AG09319 (cell line): Measurements from ENCODE around the gene LSM4.
A peak's percentile ranks its signal among the peaks of the same experiment; 100 is the strongest.
"Not testable (repeated sequence)": the region's sequence is repeated elsewhere in the genome, so short reads cannot be mapped to it uniquely, and the experiment has no call there.

Source experiments
- DNase-seq: peaks from one replicate; pipeline ENCODE4 v3.0.0-alpha.2; 2010; ENCODE audit warnings: low read depth; ENCODE audit errors: extremely low read depth
- TF ChIP-seq, protein P1 (sequence below): IDR thresholded peaks from 2 replicates; pipeline ENCODE4 v1.5.1; 2011; ENCODE audit warnings: low read depth, mild to moderate bottlenecking, inconsistent platforms, low read length, moderate library complexity

LSM4 gene

DNA sequence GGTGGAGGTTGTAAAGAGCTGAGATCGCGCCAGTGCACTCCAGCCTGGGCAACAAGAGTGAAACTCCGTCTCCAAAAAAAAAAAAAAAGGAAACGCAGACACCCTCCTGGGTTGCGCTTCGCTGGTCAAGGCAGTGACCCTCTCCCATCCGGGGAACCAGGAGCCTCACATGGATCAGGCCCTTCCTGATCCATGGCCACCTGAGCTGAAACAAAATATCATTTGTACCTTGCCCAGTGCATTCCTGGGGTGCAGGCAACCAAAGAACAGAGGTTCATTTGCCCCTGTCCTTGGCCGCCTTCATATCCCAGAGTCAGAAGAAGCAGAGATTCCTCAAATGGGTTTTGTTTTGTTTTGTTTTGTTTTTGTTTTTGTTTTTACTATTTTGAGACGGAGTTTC, 8.0 kb upstream of the LSM4 start:
- TF ChIP-seq, protein P1, sequence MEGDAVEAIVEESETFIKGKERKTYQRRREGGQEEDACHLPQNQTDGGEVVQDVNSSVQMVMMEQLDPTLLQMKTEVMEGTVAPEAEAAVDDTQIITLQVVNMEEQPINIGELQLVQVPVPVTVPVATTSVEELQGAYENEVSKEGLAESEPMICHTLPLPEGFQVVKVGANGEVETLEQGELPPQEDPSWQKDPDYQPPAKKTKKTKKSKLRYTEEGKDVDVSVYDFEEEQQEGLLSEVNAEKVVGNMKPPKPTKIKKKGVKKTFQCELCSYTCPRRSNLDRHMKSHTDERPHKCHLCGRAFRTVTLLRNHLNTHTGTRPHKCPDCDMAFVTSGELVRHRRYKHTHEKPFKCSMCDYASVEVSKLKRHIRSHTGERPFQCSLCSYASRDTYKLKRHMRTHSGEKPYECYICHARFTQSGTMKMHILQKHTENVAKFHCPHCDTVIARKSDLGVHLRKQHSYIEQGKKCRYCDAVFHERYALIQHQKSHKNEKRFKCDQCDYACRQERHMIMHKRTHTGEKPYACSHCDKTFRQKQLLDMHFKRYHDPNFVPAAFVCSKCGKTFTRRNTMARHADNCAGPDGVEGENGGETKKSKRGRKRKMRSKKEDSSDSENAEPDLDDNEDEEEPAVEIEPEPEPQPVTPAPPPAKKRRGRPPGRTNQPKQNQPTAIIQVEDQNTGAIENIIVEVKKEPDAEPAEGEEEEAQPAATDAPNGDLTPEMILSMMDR: no peak
- no peak for DNase-seq

DNA sequence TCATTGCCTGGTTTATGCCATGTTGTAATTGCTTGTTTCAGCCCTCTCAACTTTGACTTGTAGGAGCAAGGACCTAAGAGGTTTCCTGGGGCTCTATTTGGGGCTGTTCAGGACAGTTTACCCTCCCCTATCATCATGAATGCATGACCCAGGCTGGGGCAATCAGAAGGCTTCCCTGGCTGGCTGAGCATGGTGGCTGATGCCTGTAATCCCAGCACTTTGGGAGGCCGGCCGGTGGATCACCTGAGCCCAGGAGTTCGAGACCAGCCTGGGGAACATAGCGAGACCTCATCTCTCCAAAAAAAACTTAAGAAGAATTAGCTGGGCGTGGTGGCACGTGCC, 6.1 kb upstream of the LSM4 start:
- DNase-seq: no peak
- TF ChIP-seq, protein P1: no peak

DNA sequence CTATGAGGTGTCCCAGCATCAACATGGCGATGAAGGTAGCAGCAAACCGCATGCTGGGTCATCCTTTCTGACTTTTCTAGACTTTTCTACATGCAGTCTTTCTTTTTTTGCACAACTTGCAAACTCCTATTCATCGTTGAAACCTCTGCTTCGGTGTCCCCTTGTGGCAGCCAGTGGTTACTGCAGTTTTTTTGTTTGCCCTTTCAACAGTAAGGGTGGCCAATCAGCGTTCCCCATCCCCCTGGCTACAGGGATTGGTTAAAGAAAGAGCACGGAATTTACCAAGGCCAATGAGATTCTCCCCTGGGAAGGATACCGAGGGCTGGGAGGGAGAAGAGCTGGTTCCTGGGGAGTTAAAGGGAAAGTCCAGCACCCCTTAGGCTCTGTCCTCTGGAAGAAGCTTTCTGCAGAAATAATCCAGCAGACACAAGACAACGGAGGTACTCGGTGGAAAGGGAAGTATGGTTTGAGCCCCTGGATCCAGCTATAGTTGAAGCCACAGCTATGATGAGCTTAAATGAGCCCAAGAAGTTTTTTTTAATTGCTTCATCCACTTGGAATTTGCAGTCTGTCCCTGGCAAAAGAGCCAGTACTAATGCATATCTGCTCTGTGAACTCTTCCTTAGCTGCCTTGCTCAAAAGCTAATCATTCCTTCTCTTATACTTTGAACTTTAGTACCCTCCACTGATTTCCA, 5.6 kb upstream of the LSM4 start:
- TF ChIP-seq, protein P1: peak; percentile 98
- DNase-seq: peak; percentile 94

DNA sequence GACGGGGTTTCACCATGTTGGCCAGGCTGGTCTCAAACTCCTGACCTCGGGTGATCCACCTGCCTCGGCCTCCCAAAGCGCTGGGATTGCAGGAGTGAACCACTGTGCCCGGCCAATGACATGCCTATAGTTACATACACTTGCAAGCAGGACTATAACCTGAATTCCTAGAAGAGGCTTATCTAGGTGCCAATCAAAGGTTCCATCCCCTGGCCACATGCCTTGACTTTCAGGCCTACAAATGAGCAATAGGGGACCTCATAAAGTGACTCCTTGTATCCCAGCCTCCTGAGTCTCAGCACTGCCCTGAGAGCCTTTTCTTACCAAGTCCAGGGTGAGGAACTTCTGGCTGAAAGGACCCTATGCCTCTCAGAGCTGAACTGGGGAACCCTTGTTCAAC, 3.9 kb upstream of the LSM4 start:
- no peak for DNase-seq
- TF ChIP-seq, protein P1: no peak

DNA sequence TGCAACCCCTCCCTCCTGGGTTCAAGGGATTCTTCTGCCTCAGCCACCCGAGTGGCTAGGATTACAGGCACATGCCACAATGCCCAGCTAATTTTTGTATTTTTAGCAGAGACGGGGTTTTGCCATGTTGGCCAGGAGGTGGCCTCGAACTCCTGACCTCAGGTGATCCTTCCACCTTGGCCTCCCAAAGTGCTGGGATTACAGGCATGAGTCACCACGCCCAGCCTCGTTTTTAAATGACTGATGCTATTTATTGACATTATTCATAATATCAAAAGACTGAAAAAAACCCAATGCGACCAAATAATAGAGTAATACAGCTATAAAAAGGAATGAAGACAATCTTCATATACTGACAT, 1.5 kb upstream of the LSM4 start:
- DNase-seq: not testable (repeated sequence)

DNA sequence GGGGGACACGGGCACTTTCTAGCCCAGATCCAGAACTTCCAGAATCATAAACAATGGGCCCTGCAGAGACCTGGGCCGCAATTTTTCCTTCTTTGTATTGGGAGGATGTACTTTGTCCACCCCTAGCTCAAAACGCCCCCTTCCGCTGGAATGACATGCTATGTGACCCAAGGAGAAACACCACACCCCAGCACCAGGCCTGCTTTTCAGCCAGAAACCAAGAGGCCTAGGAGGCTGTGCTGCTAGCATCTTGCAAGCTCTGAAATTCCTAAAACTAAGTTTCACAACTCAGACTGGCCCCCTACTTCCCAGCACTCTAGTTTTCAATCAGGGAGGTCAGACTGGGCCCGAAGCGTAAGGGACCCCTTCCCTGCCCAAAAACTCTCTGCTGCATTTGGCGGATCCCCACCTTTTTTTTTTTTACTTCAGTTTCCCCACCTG, 538 bp downstream of the LSM4 start:
- DNase-seq: no peak
- TF ChIP-seq, protein P1: peak; percentile 21

DNA sequence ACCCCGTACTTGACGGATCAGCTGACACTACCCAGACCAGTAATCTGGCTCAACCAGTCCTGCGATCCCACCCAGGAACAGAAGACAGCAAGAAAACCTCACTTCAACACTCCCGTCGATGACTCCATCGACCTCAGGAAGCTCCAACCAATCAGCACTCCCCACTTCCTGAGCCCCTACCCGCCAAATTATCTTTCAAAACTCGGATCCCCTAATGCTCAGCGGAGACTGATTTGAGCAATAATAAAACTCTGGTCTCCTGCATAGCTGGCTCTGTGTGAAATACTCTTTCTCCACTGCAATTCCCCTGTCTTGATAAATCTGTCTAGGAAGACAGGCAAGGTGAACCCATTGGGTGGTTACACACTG, 1.2 kb downstream of the LSM4 start:
- TF ChIP-seq, protein P1: no peak
- no peak for DNase-seq

DNA sequence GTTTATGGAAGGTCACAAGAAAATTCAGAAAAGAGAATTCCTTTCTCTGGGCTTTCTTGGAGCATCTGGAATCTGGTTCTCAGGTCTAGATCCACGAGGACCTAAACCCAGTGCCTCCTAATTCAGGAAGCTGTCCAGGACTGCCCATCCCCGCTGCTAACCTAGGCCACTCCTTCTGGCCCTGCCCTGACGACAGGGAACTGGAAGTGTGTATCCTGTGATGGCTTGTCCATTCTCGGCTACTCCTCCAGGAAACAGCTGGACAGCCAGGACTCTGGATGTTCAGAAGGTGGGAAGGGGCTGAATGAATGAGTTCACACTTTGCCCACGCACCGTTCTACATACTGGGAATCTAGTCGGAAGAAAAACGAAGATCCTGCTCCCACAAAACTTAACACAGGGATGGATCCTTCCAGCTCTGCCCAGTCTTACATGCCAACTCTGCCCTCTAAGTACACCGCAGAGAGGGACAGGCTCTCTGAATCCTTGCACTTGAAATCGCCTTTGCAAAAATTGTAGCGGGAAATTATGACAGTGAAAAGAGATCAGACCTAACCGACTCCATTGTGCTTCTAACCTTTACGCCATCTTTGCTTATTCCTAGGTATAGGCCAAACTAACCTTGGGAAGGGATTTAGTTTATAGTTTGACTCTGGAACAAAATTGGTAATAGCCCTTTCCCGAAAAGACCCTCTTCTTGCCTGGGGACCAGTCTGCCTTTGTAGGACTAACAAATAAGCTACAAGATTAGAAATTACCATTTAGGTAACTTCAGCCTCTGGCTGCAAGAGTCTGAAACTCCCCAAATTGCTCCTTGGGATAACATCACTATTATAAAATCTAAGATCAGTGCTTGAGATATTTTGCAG, 1.8 kb downstream of the LSM4 start:
- no peak for DNase-seq
- TF ChIP-seq, protein P1: no peak
